ENCODE measurements around the gene METRN.

METRN gene

GRCh38 chr16:766820-767640, 52.1 kb downstream of the METRN start:
- FAIRE-seq (no peak), DNase-seq (ENCODE audit: insufficient read length, low spot score) (no peak)
- no peak for TF ChIP-seq CTCF (IDR thresholded peaks at IDR 0.05; ENCODE audit: insufficient read depth, missing control alignments)

GRCh38 chr16:767743-768235, 52.9 kb downstream of the METRN start:
- FAIRE-seq (no peak), DNase-seq (ENCODE audit: insufficient read length, low spot score) (no peak)
- no peak for TF ChIP-seq CTCF (IDR thresholded peaks at IDR 0.05; ENCODE audit: insufficient read depth, missing control alignments)

DNA sequence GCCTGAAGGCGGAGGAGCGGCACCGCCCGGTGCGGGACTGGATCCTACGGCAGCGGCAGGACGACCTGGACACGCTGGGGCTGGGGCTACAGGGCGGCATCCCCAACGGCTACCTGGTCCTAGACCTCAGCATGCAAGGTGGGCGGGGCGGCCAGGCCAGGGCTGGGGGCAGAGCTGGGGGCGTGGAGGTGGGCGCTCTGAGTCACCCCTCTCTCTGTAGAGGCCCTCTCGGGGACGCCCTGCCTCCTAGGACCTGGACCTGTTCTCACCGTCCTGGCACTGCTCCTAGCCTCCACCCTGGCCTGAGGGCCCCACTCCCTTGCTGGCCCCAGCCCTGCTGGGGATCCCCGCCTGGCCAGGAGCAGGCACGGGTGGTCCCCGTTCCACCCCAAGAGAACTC, 53.5 kb downstream of the METRN start:
- no peak for TF ChIP-seq CTCF (IDR thresholded peaks at IDR 0.05; ENCODE audit: insufficient read depth, missing control alignments)

More for the DNA sequence above, 53.5 kb downstream of the METRN start:
- DNase-seq (ENCODE audit: insufficient read length, low spot score), result no peak
- no peak for FAIRE-seq
